ENCODE measurements around the gene NBL1. TPM values are rescaled to one million over a fixed set of nuclear protein-coding genes. Genes with fewer than 3 reads are reported as not detected.
A peak's percentile ranks its signal among the peaks of the same experiment; 100 is the strongest.

NBL1 gene
- total and polyA plus RNA-seq, 9 of the 15 experiments (the other 6 are each of a cell fraction or from before 2014, with no cell fraction given): 0.10 to 3.7 (median 1.8) TPM; not detected in 1

GRCh38 chr1:19596714-19597495, 47.2 kb upstream of the NBL1 start (continued):
- TF ChIP-seq ILK (tag; IDR thresholded peaks at IDR 0.05; ENCODE audit: borderline replicate concordance, low read depth) (no peak), ETS1 (conservative IDR thresholded peaks at IDR 0.05; ENCODE audit: control insufficient read depth, low read depth, low read length) (peak; percentile 64; the same call in 1 of the 2 replicates), BCLAF1 (IDR thresholded peaks at IDR 0.05; ENCODE audit: borderline replicate concordance in 1 of 2, control insufficient read depth in 1 of 2, low read depth in 2 of 2, low read length in 1 of 2) (no peak), TAF7 (tag; IDR thresholded peaks at IDR 0.05) (peak; percentile 84), E2F3 (CRISPR knock-in tag; IDR thresholded peaks at IDR 0.05) (no peak), PRDM10 (IDR thresholded peaks at IDR 0.05; ENCODE audit: partially characterized antibody) (no peak), CEBPB (tag; IDR thresholded peaks at IDR 0.05) (no peak), ARID3A (IDR thresholded peaks at IDR 0.05; ENCODE audit: borderline replicate concordance, low read depth, low read length) (no peak), RAD51 (IDR thresholded peaks at IDR 0.05; ENCODE audit: borderline replicate concordance, low read depth) (no peak), GATAD2B (IDR thresholded peaks at IDR 0.05; ENCODE audit: borderline replicate concordance) (no peak), SIX5 (IDR thresholded peaks at IDR 0.05; ENCODE audit: borderline replicate concordance in 1 of 2, insufficient read depth in 1 of 2, low read depth in 1 of 2, low read length in 2 of 2) (peak in 1 of 2 experiments; percentile 24; a peak in 1 of 4 replicates), IRF2 (CRISPR knock-in tag; IDR thresholded peaks at IDR 0.05) (no peak), ERF (CRISPR knock-in tag; IDR thresholded peaks at IDR 0.05) (peak; percentile 92), CREB5 (CRISPR knock-in tag; IDR thresholded peaks at IDR 0.05) (no peak)
